Activated T-cell treated with anti-CD3 and anti-CD28 coated beads for 1 hour (primary cell): ENCODE results near the gene DPY19L3.
"Not testable (repeated sequence)": the region's sequence is repeated elsewhere in the genome, so short reads cannot be mapped to it uniquely, and the experiment has no call there.

ENCODE experiments used
- DNase-seq: peaks from one replicate; pipeline ENCODE4 v3.0.0-alpha.2; 2020; ENCODE audit warnings: low read depth

The DPY19L3 gene

GRCh38 chr19:32447534-32447933 lies 42.0 kb downstream of the DPY19L3 start:
- not testable (repeated sequence) for DNase-seq

- DNase-seq: no peak
Measured at GRCh38 chr19:32448026-32448425, 42.5 kb downstream of the DPY19L3 start.

GRCh38 chr19:32450217-32450616 lies 44.6 kb downstream of the DPY19L3 start:
- DNase-seq: no peak

- no peak for DNase-seq
Measured at GRCh38 chr19:32453736-32454135, 48.2 kb downstream of the DPY19L3 start.

GRCh38 chr19:32456406-32456805 lies 50.8 kb downstream of the DPY19L3 start:
- DNase-seq: no peak

- DNase-seq: no peak
Measured at GRCh38 chr19:32457571-32458158, 52.1 kb downstream of the DPY19L3 start.

- DNase-seq: no peak
Measured at GRCh38 chr19:32458500-32459123, 53.0 kb downstream of the DPY19L3 start.

- no peak for DNase-seq
Measured at GRCh38 chr19:32459204-32459865, 53.8 kb downstream of the DPY19L3 start.

- no peak for DNase-seq
Measured at GRCh38 chr19:32460476-32460875, 54.9 kb downstream of the DPY19L3 start.

GRCh38 chr19:32464279-32464678 lies 58.7 kb downstream of the DPY19L3 start:
- no peak for DNase-seq

- DNase-seq: no peak
Measured at GRCh38 chr19:32465176-32465575, 59.6 kb downstream of the DPY19L3 start.

GRCh38 chr19:32469795-32470194 lies 64.2 kb downstream of the DPY19L3 start:
- no peak for DNase-seq

- no peak for DNase-seq
Measured at GRCh38 chr19:32471095-32471494, 65.5 kb downstream of the DPY19L3 start.

GRCh38 chr19:32471811-32472210 lies 66.2 kb downstream of the DPY19L3 start:
- no peak for DNase-seq

- no peak for DNase-seq
Measured at GRCh38 chr19:32475141-32476031, 69.8 kb downstream of the DPY19L3 start.

- DNase-seq: no peak
Measured at GRCh38 chr19:32476032-32476350, 70.4 kb downstream of the DPY19L3 start.

- no peak for DNase-seq
Measured at GRCh38 chr19:32480321-32480720, 74.8 kb downstream of the DPY19L3 start.

- no peak for DNase-seq
Measured at GRCh38 chr19:32483574-32483973, 78.0 kb downstream of the DPY19L3 start.

GRCh38 chr19:32489971-32490370 lies 84.4 kb downstream of the DPY19L3 start:
- DNase-seq: no peak

GRCh38 chr19:32497391-32497790 lies 91.8 kb downstream of the DPY19L3 start:
- DNase-seq: no peak

GRCh38 chr19:32498648-32499200 lies 93.2 kb downstream of the DPY19L3 start:
- no peak for DNase-seq

- DNase-seq: not testable (repeated sequence)
Measured at GRCh38 chr19:32512498-32512897, 106.9 kb downstream of the DPY19L3 start.
